ENCODE results near the gene FKBP8. TPM values are rescaled to one million over a fixed set of nuclear protein-coding genes. Genes with fewer than 3 reads are reported as not detected.

Gene FKBP8
- total RNA-seq = 100 to 1,000 TPM; 208 to 209 TPM

GRCh38 chr19:18542941-18543813, at the start of gene FKBP8:
FKBP8 (minus strand) TSS chr19:18543573; CDS start chr19:18541970, 1,603 bp downstream.

GRCh38 chr19:18588611-18589379, 45.4 kb upstream of the FKBP8 start, which contains the start of gene REX1BD:
REX1BD (plus strand) TSS chr19:18588798; CDS start chr19:18588802, 4 bp downstream.

GRCh38 chr19:18571564-18572344, 28.4 kb upstream of the FKBP8 start, which contains the start of gene UBA52:
UBA52 (plus strand) TSS chr19:18571857; CDS start chr19:18573301, 1,444 bp downstream.

GRCh38 chr19:18557411-18558201, 14.2 kb upstream of the FKBP8 start, which contains the start of gene KXD1:
KXD1 (plus strand) TSS chr19:18557870; CDS start chr19:18562057, 4,187 bp downstream.

GRCh38 chr19:18521692-18522123, 21.7 kb downstream of the FKBP8 start, which contains the start of gene ELL:
ELL (minus strand) TSS chr19:18522070; CDS start chr19:18522055, 15 bp downstream.

Other genes with a start within 250 kb of the FKBP8 start
- 100 to 1,000 TPM; 150 to 152 TPM for gene LSM4, start 220.5 kb downstream of the FKBP8 start, total RNA-seq
- 10 to 100 TPM; 34.5 to 36.7 TPM for gene PGPEP1, start 203.0 kb downstream of the FKBP8 start, total RNA-seq
- not detected for gene GDF15, start 157.4 kb downstream of the FKBP8 start, total RNA-seq
- gene LRRC25, start 146.0 kb downstream of the FKBP8 start, total RNA-seq = under 1 TPM; 0.10 to 0.28 TPM
- 100 to 1,000 TPM; 122 to 136 TPM for gene SSBP4, start 124.2 kb downstream of the FKBP8 start, total RNA-seq
- 10 to 100 TPM; 14.9 to 17.9 TPM for gene ISYNA1, start 105.4 kb downstream of the FKBP8 start, total RNA-seq
- gene ELL, start 21.5 kb downstream of the FKBP8 start, total RNA-seq = 10 to 100 TPM; 19.9 to 23.0 TPM
- 10 to 100 TPM; 85.7 to 91.4 TPM for gene KXD1, start 14.3 kb upstream of the FKBP8 start, total RNA-seq
- gene UBA52, start 28.3 kb upstream of the FKBP8 start, total RNA-seq = 1,000 to 10,000 TPM; 1,957 to 1,980 TPM
- gene REX1BD, start 45.2 kb upstream of the FKBP8 start, total RNA-seq = 10 to 100 TPM; 90.3 to 91.7 TPM
- gene CRLF1, start 63.2 kb upstream of the FKBP8 start, total RNA-seq = not detected
- under 1 TPM in 1 of 2 experiments, not detected in 1; 0.15 TPM for gene TMEM59L, start 69.3 kb upstream of the FKBP8 start, total RNA-seq
- 10 to 100 TPM in 1 of 2 experiments, 1 to 10 TPM in 1; 9.8 to 10.5 TPM for gene KLHL26, start 93.5 kb upstream of the FKBP8 start, total RNA-seq
- 1 to 10 TPM; 9.4 to 9.7 TPM for gene CRTC1, start 140.1 kb upstream of the FKBP8 start, total RNA-seq
- not detected for gene COMP, start 247.7 kb upstream of the FKBP8 start, total RNA-seq

All from activated naive CD4-positive, alpha-beta T cell treated with anti-CD3 and anti-CD28 coated beads, Interleukin-2, amount 10 ng/mL, durations not matched to agents 5 hours and 36 hours (primary cell).